Thoracic aorta (tissue), 2 donors: ENCODE results near the gene EEA1. TPM values are rescaled to one million over a fixed set of nuclear protein-coding genes. Genes with fewer than 3 reads are reported as not detected.
"Not testable (repeated sequence)": the region's sequence is repeated elsewhere in the genome, so short reads cannot be mapped to it uniquely, and the experiment has no call there.

Source experiments
- ATAC-seq: fragments of 150-250 bp; one replicate; pipeline ENCODE4 v1.8.0; 2017; ENCODE audit warnings: low read depth; ENCODE audit not compliant: insufficient number of reproducible peaks, low FRiP score
- DNase-seq: peaks from one replicate; pipeline ENCODE4 v3.0.0-alpha.2; 2020; ENCODE audit warnings: low spot score
- H3K27ac ChIP-seq, 2 donors: fragments of 200-600 bp; sonication (generic); 1 replicate in 1 of 2; 2 replicates in 1 of 2; pipeline ENCODE4 v1.5.1; 2016; ENCODE audit warnings: mild to moderate bottlenecking in 2 of 2, moderate library complexity in 2 of 2
- H3K27me3 ChIP-seq: fragments of 200-600 bp; sonication (generic); replicated peaks from 2 replicates; pipeline ENCODE4 v1.6.0; 2016; ENCODE audit warnings: mild to moderate bottlenecking; ENCODE audit not compliant: insufficient read depth
- H3K36me3 ChIP-seq: fragments of 200-600 bp; sonication (generic); one replicate; pipeline ENCODE4 v1.5.1; 2016
- H3K4me1 ChIP-seq, 2 donors: fragments of 200-600 bp; sonication (generic); 1 replicate in 1 of 2; 2 replicates in 1 of 2; pipeline versions ENCODE4 v1.5.1 to v1.6.0; 2016; ENCODE audit warnings: low read depth in 2 of 2, mild to moderate bottlenecking in 1 of 2; ENCODE audit not compliant: control insufficient read depth in 1 of 2
- H3K4me3 ChIP-seq: fragments of 200-600 bp; sonication (generic); 2 replicates; pipeline ENCODE4 v1.5.1; 2016; ENCODE audit warnings: mild to moderate bottlenecking
- H3K9me3 ChIP-seq: fragments of 200-600 bp; sonication (generic); 2 replicates; pipeline ENCODE4 v1.5.1; 2016
- CTCF ChIP-seq: fragments of 200-600 bp; sonication (generic); IDR thresholded peaks from one replicate; pipeline ENCODE4 v1.5.1; 2019; ENCODE audit warnings: antibody characterized with exemption
- total RNA-seq, 2 donors: library from RNA; depleted of rRNA; stranded (reverse); fragments of >200 nt; gene quantifications; one replicate each; pipeline versions ENCODE4 v1.1.0 to v1.2.3, GENCODE V29; 2016

EEA1 gene
- total RNA-seq, 2 donors from 2014 or later: 19.1 to 40.1 TPM

DNA sequence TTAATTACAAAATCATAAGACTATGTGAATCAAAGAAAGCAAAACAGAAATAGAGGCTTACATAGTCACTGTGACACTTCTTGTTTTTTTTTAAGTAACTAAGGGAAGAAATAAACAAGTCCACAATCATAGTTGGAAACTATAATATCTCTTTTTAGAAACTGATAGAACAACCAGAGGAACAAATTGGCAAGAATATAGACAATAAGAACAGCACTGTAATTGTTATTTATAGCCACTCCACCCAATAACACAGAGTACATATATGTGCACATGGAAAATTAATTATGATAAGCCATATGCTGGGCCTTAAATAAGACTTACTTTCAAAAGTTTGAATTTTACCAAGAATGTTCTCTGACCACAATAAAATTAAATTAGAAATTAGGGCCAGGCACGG is 125.2 kb downstream of the EEA1 start:
- H3K27ac ChIP-seq: no peak overlapping the region
- ATAC-seq (no peak), DNase-seq (no peak)
- H3K9me3 ChIP-seq: no peaks in the 10 kb centered on the region
- H3K27me3 ChIP-seq: no peaks in the 10 kb centered on the region
- no peak overlapping the region for H3K4me3 ChIP-seq
- peaks cover 10% of the 10 kb centered on the region for H3K36me3 ChIP-seq
- TF ChIP-seq CTCF: no peak
- no peaks in the 10 kb centered on the region for H3K4me1 ChIP-seq

DNA sequence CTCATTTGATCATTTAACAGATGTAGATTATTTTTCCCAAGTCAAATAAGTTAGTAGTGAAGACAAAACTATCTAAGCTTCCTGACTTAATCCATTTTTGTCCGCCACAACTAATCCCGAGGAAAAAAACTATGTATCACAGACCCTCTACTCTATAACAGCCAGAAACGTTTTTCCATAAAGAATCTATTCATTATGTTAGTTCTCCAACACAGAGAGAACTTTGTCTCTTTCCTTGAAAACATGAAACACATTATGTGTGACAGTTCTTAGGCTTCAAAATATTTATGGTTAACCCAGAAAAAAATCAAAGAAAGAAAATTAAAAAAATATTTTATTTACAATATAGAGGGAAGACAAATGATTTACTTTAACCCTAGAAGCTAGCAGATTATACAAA is 126.2 kb downstream of the EEA1 start:
- H3K27ac ChIP-seq: no peak overlapping the region
- no peaks in the 10 kb centered on the region for H3K4me1 ChIP-seq
- no peak for ATAC-seq
- peaks cover 10% of the 10 kb centered on the region for H3K36me3 ChIP-seq
- H3K4me3 ChIP-seq: no peak overlapping the region
- no peak for TF ChIP-seq CTCF
- no peak for DNase-seq
- H3K27me3 ChIP-seq: no peaks in the 10 kb centered on the region
- H3K9me3 ChIP-seq: no peaks in the 10 kb centered on the region

GRCh38 chr12:92796650-92797049 is 132.4 kb downstream of the EEA1 start:
- ATAC-seq (no peak), DNase-seq (no peak)
- no peaks in the 10 kb centered on the region for H3K27me3 ChIP-seq
- H3K27ac ChIP-seq: no peak overlapping the region
- H3K36me3 ChIP-seq: peaks cover 11% of the 10 kb centered on the region
- TF ChIP-seq CTCF: no peak
- no peaks in the 10 kb centered on the region for H3K9me3 ChIP-seq
- no peaks in the 10 kb centered on the region for H3K4me1 ChIP-seq
- no peak overlapping the region for H3K4me3 ChIP-seq

DNA sequence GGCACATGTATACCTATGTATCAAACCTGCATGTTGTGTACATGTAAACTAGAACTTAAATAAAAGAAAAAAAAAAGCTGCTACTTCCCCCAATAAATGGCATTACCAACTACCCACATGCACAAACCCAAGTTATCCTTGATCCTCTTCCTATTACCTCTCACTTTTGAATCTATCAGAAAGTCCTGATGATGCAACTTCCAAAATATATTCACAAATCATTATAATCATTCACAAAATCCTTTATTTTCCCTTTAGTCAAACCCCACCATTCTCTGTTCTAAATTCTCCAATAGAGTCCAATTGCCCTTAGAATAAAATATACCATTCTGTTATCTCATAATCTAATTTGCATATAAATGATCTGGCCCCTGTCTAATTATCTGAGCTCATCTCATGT is 134.3 kb downstream of the EEA1 start:
- TF ChIP-seq CTCF: no peak
- no peak for DNase-seq
- H3K4me1 ChIP-seq: no peaks in the 10 kb centered on the region
- peaks cover 3% of the 10 kb centered on the region for H3K9me3 ChIP-seq
- no peak overlapping the region for H3K4me3 ChIP-seq
- H3K36me3 ChIP-seq: peaks cover 10% of the 10 kb centered on the region
- no peak for ATAC-seq
- H3K27me3 ChIP-seq: no peaks in the 10 kb centered on the region
- no peak overlapping the region for H3K27ac ChIP-seq

DNA sequence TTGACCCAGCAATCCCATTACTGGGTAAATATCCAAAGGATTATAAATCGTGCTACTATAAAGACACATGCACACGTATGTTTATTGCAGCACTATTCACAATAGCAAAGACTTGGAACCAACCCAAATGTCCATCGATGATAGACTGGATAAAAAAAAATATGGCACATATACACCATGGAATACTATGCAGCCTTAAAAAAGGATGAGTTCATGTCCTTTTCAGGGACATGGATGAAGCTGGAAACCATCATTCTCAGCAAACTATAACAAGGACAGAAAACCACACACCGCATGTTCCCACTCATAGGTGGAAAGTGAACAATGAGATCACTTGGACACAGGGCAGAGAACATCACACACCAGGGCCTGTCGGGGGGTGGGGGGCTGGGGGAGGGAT is 134.7 kb downstream of the EEA1 start:
- H3K4me3 ChIP-seq, DNase-seq, H3K9me3 ChIP-seq, ATAC-seq, H3K27ac ChIP-seq, H3K4me1 ChIP-seq, H3K27me3 ChIP-seq: not testable (repeated sequence)
- H3K36me3 ChIP-seq: peaks cover 13% of the 10 kb centered on the region

GRCh38 chr12:92786045-92786444 is 143.1 kb downstream of the EEA1 start:
- no peak for TF ChIP-seq CTCF
- Histone ChIP-seq H3K4me3 (no peak overlapping the region), H3K27me3 (no peaks in the 10 kb centered on the region), H3K27ac (peak overlapping the region in 1 of 2 donors; percentile 24), H3K9me3 (no peaks in the 10 kb centered on the region), H3K4me1 (peaks cover 6 to 20% of the 10 kb centered on the region in 2 donors), H3K36me3 (peaks cover 14% of the 10 kb centered on the region)
- ATAC-seq: peak; percentile 81
- no peak for DNase-seq
